ENCODE results near the gene GUCA2B.

GRCh38 chr1:42168763-42169162 lies 15.6 kb downstream of the GUCA2B start:
- TF ChIP-seq CTCF (conservative IDR thresholded peaks at IDR 0.05; ENCODE audit: low read length) (no peak), EZH2phosphoT487 (IDR thresholded peaks at IDR 0.05; ENCODE audit: borderline replicate concordance) (no peak)

Measured in Loucy (cell line).